HL-60 (cell line): ENCODE measurements around the gene TMEM236.

Experiments used
- DNase-seq, 2 experiments: peaks; one replicate each; pipeline ENCODE4 v3.0.0-alpha.2; 2010 to 2020; ENCODE audit warnings: low read depth in 1 of 2, low spot score in 1 of 2
- H3K27ac ChIP-seq: fragments of 250-450 bp; sonication (Bioruptor Pico); replicated peaks from 2 replicates; pipeline ENCODE4 v1.5.1; 2020; ENCODE audit warnings: mild to moderate bottlenecking, moderate library complexity
- H3K27me3 ChIP-seq: fragments of 250-450 bp; sonication (Bioruptor Pico); 2 replicates; pipeline ENCODE4 v1.5.1; 2021; ENCODE audit warnings: mild to moderate bottlenecking, moderate library complexity; ENCODE audit not compliant: insufficient read depth, poor library complexity, severe bottlenecking
- H3K4me3 ChIP-seq: replicated peaks from 2 replicates; pipeline ENCODE4 v1.5.1; 2011; ENCODE audit warnings: mild to moderate bottlenecking, control low read depth, low read length; ENCODE audit not compliant: insufficient read depth
- GABPA ChIP-seq: IDR thresholded peaks from 2 replicates; pipeline ENCODE4 v1.6.1; 2012; ENCODE audit warnings: low read depth
- POLR2AphosphoS5 ChIP-seq: IDR thresholded peaks from 2 replicates; pipeline ENCODE4 v1.6.1; 2012; ENCODE audit warnings: low read depth
- SPI1 ChIP-seq: IDR thresholded peaks from 2 replicates; pipeline ENCODE4 v1.6.1; 2012; ENCODE audit warnings: low read depth, mild to moderate bottlenecking, borderline replicate concordance
- TF ChIP-seq, protein P1 (sequence below): IDR thresholded peaks from one replicate; pipeline ENCODE4 v1.5.1; 2011; ENCODE audit warnings: low read length, control low read depth, inconsistent platforms; ENCODE audit not compliant: insufficient read depth
- TF ChIP-seq, protein P2 (sequence below): IDR thresholded peaks from 2 replicates; pipeline ENCODE4 v1.6.1; 2012; ENCODE audit warnings: low read depth; ENCODE audit not compliant: insufficient replicate concordance

TMEM236 gene

DNA sequence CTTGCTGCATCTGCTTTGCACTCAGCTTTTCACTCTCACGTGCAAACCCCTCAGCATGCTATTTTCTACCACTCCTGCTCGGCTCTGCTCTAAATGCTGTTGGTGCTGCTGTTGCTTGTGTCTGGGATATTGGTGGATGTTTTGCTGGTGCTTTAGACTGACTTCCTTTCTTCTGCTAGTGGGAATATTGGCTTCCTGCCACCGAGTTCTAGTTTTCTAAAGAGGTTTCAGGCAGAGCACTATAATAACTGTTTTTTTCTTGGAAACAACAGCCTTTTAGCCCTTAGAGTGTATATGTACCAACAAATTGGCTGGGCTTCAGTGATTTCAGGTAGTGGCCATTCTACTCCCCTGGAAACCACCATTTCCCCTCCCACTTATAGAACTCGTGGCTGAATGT, 27.8 kb downstream of the TMEM236 start:
- TF ChIP-seq, protein P1, sequence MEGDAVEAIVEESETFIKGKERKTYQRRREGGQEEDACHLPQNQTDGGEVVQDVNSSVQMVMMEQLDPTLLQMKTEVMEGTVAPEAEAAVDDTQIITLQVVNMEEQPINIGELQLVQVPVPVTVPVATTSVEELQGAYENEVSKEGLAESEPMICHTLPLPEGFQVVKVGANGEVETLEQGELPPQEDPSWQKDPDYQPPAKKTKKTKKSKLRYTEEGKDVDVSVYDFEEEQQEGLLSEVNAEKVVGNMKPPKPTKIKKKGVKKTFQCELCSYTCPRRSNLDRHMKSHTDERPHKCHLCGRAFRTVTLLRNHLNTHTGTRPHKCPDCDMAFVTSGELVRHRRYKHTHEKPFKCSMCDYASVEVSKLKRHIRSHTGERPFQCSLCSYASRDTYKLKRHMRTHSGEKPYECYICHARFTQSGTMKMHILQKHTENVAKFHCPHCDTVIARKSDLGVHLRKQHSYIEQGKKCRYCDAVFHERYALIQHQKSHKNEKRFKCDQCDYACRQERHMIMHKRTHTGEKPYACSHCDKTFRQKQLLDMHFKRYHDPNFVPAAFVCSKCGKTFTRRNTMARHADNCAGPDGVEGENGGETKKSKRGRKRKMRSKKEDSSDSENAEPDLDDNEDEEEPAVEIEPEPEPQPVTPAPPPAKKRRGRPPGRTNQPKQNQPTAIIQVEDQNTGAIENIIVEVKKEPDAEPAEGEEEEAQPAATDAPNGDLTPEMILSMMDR = no peak
- TF ChIP-seq, protein P2, sequence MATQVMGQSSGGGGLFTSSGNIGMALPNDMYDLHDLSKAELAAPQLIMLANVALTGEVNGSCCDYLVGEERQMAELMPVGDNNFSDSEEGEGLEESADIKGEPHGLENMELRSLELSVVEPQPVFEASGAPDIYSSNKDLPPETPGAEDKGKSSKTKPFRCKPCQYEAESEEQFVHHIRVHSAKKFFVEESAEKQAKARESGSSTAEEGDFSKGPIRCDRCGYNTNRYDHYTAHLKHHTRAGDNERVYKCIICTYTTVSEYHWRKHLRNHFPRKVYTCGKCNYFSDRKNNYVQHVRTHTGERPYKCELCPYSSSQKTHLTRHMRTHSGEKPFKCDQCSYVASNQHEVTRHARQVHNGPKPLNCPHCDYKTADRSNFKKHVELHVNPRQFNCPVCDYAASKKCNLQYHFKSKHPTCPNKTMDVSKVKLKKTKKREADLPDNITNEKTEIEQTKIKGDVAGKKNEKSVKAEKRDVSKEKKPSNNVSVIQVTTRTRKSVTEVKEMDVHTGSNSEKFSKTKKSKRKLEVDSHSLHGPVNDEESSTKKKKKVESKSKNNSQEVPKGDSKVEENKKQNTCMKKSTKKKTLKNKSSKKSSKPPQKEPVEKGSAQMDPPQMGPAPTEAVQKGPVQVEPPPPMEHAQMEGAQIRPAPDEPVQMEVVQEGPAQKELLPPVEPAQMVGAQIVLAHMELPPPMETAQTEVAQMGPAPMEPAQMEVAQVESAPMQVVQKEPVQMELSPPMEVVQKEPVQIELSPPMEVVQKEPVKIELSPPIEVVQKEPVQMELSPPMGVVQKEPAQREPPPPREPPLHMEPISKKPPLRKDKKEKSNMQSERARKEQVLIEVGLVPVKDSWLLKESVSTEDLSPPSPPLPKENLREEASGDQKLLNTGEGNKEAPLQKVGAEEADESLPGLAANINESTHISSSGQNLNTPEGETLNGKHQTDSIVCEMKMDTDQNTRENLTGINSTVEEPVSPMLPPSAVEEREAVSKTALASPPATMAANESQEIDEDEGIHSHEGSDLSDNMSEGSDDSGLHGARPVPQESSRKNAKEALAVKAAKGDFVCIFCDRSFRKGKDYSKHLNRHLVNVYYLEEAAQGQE = no peak
- TF ChIP-seq GABPA (no peak), POLR2AphosphoS5 (no peak), SPI1 (no peak)
- Histone ChIP-seq H3K4me3 (no peak overlapping the region), H3K27me3 (no peaks in the 10 kb centered on the region), H3K27ac (no peak overlapping the region)
- no peak for DNase-seq

DNA sequence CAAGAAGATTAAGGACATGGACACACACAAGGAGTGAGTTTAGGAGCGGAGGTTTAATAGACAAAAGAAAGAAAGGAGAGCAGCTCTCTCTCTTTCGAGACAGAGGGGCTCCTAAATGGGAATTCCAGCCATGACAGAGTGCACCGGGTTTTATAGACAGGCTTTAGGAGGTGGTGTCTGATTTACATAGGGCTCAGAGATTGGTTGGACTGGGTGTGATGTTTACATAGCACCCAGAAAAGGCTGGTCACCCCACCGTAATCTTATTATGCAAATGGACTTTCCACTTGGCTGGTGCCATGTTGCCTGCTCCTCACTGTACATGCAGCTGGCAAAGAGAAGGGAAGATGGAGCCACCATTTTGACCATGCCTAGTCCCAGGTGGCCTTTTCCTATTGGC, 28.7 kb downstream of the TMEM236 start:
- TF ChIP-seq SPI1 = no peak
- TF ChIP-seq POLR2AphosphoS5 = no peak
- TF ChIP-seq GABPA = no peak
- TF ChIP-seq, protein P2 = no peak
- Histone ChIP-seq H3K4me3 (no peak overlapping the region), H3K27me3 (no peaks in the 10 kb centered on the region), H3K27ac (no peak overlapping the region)
- no peak for DNase-seq

DNA sequence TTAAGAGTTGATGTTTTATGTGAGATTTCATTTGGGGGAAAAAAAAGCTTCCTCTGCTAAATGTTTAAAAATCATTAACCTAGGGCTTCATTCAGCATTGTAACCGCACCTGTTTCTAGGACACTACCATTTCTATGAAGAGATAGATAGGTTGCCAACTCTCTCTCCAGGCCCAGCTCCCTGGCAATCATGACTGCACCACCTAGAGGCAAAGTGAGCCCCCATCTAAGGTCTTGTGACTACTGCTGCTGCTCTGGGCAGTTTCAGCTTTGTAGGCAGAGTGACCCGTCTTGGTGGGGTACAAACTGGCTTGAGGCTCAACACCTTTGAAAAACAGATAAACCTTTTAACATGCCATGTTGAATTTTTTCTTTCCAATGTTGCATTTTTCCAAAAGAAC, 29.9 kb downstream of the TMEM236 start:
- DNase-seq = no peak

More for the DNA sequence above, 29.9 kb downstream of the TMEM236 start:
- TF ChIP-seq, protein P2 = no peak
- TF ChIP-seq POLR2AphosphoS5 = no peak
- no peak for TF ChIP-seq SPI1
- TF ChIP-seq, protein P1 = no peak
- no peak for TF ChIP-seq GABPA
- no peaks in the 10 kb centered on the region for H3K27me3 ChIP-seq
- no peak overlapping the region for H3K27ac ChIP-seq
- no peak overlapping the region for H3K4me3 ChIP-seq
